OCI-LY1 (cell line): Measurements from ENCODE around the gene PIGH.

Experiments used
- H2AFZ ChIP-seq: fragments of 200-600 bp; sonication (generic), shearing (Covaris generic); 2 replicates; pipeline ENCODE4 v1.6.0; 2014; ENCODE audit warnings: antibody characterized with exemption, mild to moderate bottlenecking, low read length
- H3F3A ChIP-seq: fragments of 200-600 bp; sonication (generic), shearing (Covaris generic); 2 replicates; pipeline ENCODE4 v1.6.0; 2014; ENCODE audit warnings: mild to moderate bottlenecking, antibody characterized with exemption, low read length, moderate library complexity; ENCODE audit not compliant: insufficient read depth
- H3K27ac ChIP-seq: fragments of 200-600 bp; sonication (generic); 2 replicates; pipeline ENCODE4 v1.5.1; 2014; ENCODE audit warnings: low read length, mixed run types, mild to moderate bottlenecking, low read depth; ENCODE audit not compliant: poor library complexity, severe bottlenecking
- H3K27me3 ChIP-seq: fragments of 200-600 bp; sonication (generic); 2 replicates; pipeline ENCODE4 v1.6.0; 2014; ENCODE audit warnings: antibody characterized with exemption, mild to moderate bottlenecking, low read length, moderate library complexity; ENCODE audit not compliant: insufficient read depth
- H3K36me3 ChIP-seq: fragments of 200-600 bp; sonication (generic); 2 replicates; pipeline ENCODE4 v1.6.1; 2014; ENCODE audit warnings: mild to moderate bottlenecking, antibody characterized with exemption, low read length, moderate library complexity, mixed read lengths; ENCODE audit not compliant: insufficient read depth
- H3K4me1 ChIP-seq: fragments of 200-600 bp; sonication (generic); 2 replicates; pipeline ENCODE4 v1.5.1; 2014; ENCODE audit warnings: mild to moderate bottlenecking, low read length, moderate library complexity; ENCODE audit not compliant: insufficient read depth, severe bottlenecking
- H3K4me2 ChIP-seq: fragments of 200-600 bp; sonication (generic), shearing (Covaris generic); 2 replicates; pipeline ENCODE4 v1.6.1; 2014; ENCODE audit warnings: low read length
- H3K4me3 ChIP-seq: fragments of 200-600 bp; sonication (generic); 2 replicates; pipeline ENCODE4 v1.5.1; 2014; ENCODE audit warnings: low read length, low read depth, mild to moderate bottlenecking, mixed read lengths; ENCODE audit not compliant: poor library complexity, severe bottlenecking
- H3K79me2 ChIP-seq: fragments of 200-600 bp; shearing (Covaris generic); 2 replicates; pipeline ENCODE4 v1.6.1; 2016; ENCODE audit warnings: mixed run types, low read length, mixed read lengths; ENCODE audit not compliant: insufficient read depth
- H3K9ac ChIP-seq: fragments of 200-600 bp; sonication (generic), shearing (Covaris generic); 2 replicates; pipeline ENCODE4 v1.6.1; 2014; ENCODE audit warnings: mild to moderate bottlenecking, low read length, mixed read lengths
- H3K9me2 ChIP-seq: fragments of 200-600 bp; sonication (generic), shearing (Covaris generic); 2 replicates; pipeline ENCODE4 v1.6.1; 2014; ENCODE audit warnings: low read depth, mild to moderate bottlenecking, low read length, mixed read lengths
- H3K9me3 ChIP-seq: fragments of 200-600 bp; shearing (Covaris generic); 2 replicates; pipeline ENCODE4 v1.6.1; 2014; ENCODE audit warnings: low read length, mixed read lengths
- H4K20me1 ChIP-seq: fragments of 200-600 bp; sonication (generic), shearing (Covaris generic); 2 replicates; pipeline ENCODE4 v1.6.0; 2016; ENCODE audit warnings: mild to moderate bottlenecking, low read length; ENCODE audit not compliant: insufficient read depth
- CTCF ChIP-seq: fragments of 200-600 bp; sonication (generic), shearing (Covaris generic); IDR thresholded peaks from 2 replicates; pipeline ENCODE4 v1.5.1; 2017; ENCODE audit warnings: mild to moderate bottlenecking, antibody characterized with exemption, low read length, moderate library complexity, mixed read lengths
- EZH2 ChIP-seq: fragments of 200-600 bp; sonication (generic), shearing (Covaris generic); IDR thresholded peaks from 2 replicates; pipeline ENCODE4 v1.8.0; 2017; ENCODE audit warnings: borderline replicate concordance, mixed run types, mild to moderate bottlenecking, antibody characterized with exemption, low read length, moderate library complexity, mixed read lengths

Gene PIGH

GRCh38 chr14:67551940-67552339 lies 48.1 kb downstream of the PIGH start:
- no peaks in the 10 kb centered on the region for H3K36me3 ChIP-seq
- TF ChIP-seq CTCF (no peak), EZH2 (no peak)
- no peaks in the 10 kb centered on the region for H3K9me2 ChIP-seq
- H3K9ac ChIP-seq: no peak overlapping the region
- H3K27ac ChIP-seq: no peak overlapping the region
- H3K4me3 ChIP-seq: no peak overlapping the region
- no peak overlapping the region for H2AFZ ChIP-seq
- no peak overlapping the region for H3K4me2 ChIP-seq
- H3K9me3 ChIP-seq: no peaks in the 10 kb centered on the region
- no peaks in the 10 kb centered on the region for H3K79me2 ChIP-seq
- H4K20me1 ChIP-seq: no peaks in the 10 kb centered on the region
- no peaks in the 10 kb centered on the region for H3F3A ChIP-seq
- no peaks in the 10 kb centered on the region for H3K4me1 ChIP-seq
- no peaks in the 10 kb centered on the region; the same call in 1 of the 2 replicates for H3K27me3 ChIP-seq

GRCh38 chr14:67551123-67551522 lies 48.9 kb downstream of the PIGH start:
- Histone ChIP-seq H3K27ac (no peak overlapping the region), H3K27me3 (no peaks in the 10 kb centered on the region; the same call in 1 of the 2 replicates)

GRCh38 chr14:67549734-67550133 lies 50.3 kb downstream of the PIGH start:
- no peaks in the 10 kb centered on the region; the same call in 1 of the 2 replicates for H3K36me3 ChIP-seq
- no peak overlapping the region for H3K9ac ChIP-seq
- H4K20me1 ChIP-seq: no peaks in the 10 kb centered on the region
- no peaks in the 10 kb centered on the region for H3K9me2 ChIP-seq
- H3K27me3 ChIP-seq: peaks cover 8% of the 10 kb centered on the region
- no peaks in the 10 kb centered on the region for H3K4me1 ChIP-seq
- H3F3A ChIP-seq: no peaks in the 10 kb centered on the region
- H3K4me2 ChIP-seq: no peak overlapping the region
- H3K27ac ChIP-seq: no peak overlapping the region
- TF ChIP-seq EZH2: no peak
- no peak overlapping the region for H3K4me3 ChIP-seq
- no peaks in the 10 kb centered on the region for H3K79me2 ChIP-seq
- no peak overlapping the region for H2AFZ ChIP-seq
- H3K9me3 ChIP-seq: peaks cover 5% of the 10 kb centered on the region

More at GRCh38 chr14:67551123-67551522, 48.9 kb downstream of the PIGH start:
- Histone ChIP-seq H3K4me3 (no peak overlapping the region), H3K4me1 (no peaks in the 10 kb centered on the region), H3K79me2 (no peaks in the 10 kb centered on the region), H3K4me2 (no peak overlapping the region), H2AFZ (no peak overlapping the region), H3K9me2 (no peaks in the 10 kb centered on the region), H3K9me3 (no peaks in the 10 kb centered on the region), H3F3A (no peaks in the 10 kb centered on the region), H4K20me1 (no peaks in the 10 kb centered on the region), H3K9ac (no peak overlapping the region), H3K36me3 (no peaks in the 10 kb centered on the region)
- TF ChIP-seq EZH2: no peak
- no peak for TF ChIP-seq CTCF

- no peaks in the 10 kb centered on the region; the same call in 1 of the 2 replicates for H3K36me3 ChIP-seq
These were observed 52.8 kb downstream of the PIGH start for GRCh38 chr14:67547224-67547780.

More at GRCh38 chr14:67547224-67547780, 52.8 kb downstream of the PIGH start:
- Histone ChIP-seq H4K20me1 (no peaks in the 10 kb centered on the region), H3K9ac (no peak overlapping the region), H2AFZ (no peak overlapping the region), H3K9me2 (no peaks in the 10 kb centered on the region), H3K79me2 (no peaks in the 10 kb centered on the region), H3K9me3 (peaks cover 8% of the 10 kb centered on the region), H3K27ac (no peak overlapping the region), H3K4me1 (no peaks in the 10 kb centered on the region), H3K27me3 (peaks cover 8% of the 10 kb centered on the region), H3K4me2 (no peak overlapping the region), H3F3A (no peaks in the 10 kb centered on the region), H3K4me3 (no peak overlapping the region)
- no peak for TF ChIP-seq CTCF
- no peak for TF ChIP-seq EZH2
